Skeletal muscle satellite cell (primary cell): Measurements from ENCODE around the gene ACCSL.

Experiments used
- H3K27me3 ChIP-seq: 2 replicates; pipeline ENCODE4 v1.7.0; 2013; ENCODE audit warnings: low read length; ENCODE audit not compliant: control insufficient read depth, insufficient read depth
- H3K36me3 ChIP-seq: 2 replicates; pipeline ENCODE4 v1.7.0; 2013; ENCODE audit warnings: mild to moderate bottlenecking, control low read depth, low read length; ENCODE audit not compliant: insufficient read depth
- H3K4me1 ChIP-seq: 2 replicates; pipeline ENCODE4 v1.7.0; 2013; ENCODE audit warnings: low read length; ENCODE audit not compliant: control insufficient read depth, insufficient read depth
- H3K4me2 ChIP-seq: 2 replicates; pipeline ENCODE4 v1.7.0; 2013; ENCODE audit warnings: mild to moderate bottlenecking, low read length
- H3K4me3 ChIP-seq: 2 replicates; pipeline ENCODE4 v1.7.0; 2013; ENCODE audit warnings: low read length
- H3K9ac ChIP-seq: 2 replicates; pipeline ENCODE4 v1.7.0; 2013; ENCODE audit warnings: mild to moderate bottlenecking, low read depth, low read length, moderate library complexity
- H3K9me3 ChIP-seq: replicated peaks from 2 replicates; pipeline ENCODE4 v1.7.0; 2013; ENCODE audit warnings: mild to moderate bottlenecking, control low read depth, low read length

The ACCSL gene

GRCh38 chr11:44083906-44084305 lies 36.1 kb downstream of the ACCSL start:
- Histone ChIP-seq H3K4me2 (no peak overlapping the region), H3K27me3 (no peaks in the 10 kb centered on the region), H3K9me3 (no peaks in the 10 kb centered on the region), H3K9ac (no peak overlapping the region), H3K36me3 (no peaks in the 10 kb centered on the region), H3K4me1 (no peaks in the 10 kb centered on the region), H3K4me3 (no peak overlapping the region)

GRCh38 chr11:44085330-44085729 lies 37.5 kb downstream of the ACCSL start:
- Histone ChIP-seq H3K9ac (no peak overlapping the region), H3K36me3 (no peaks in the 10 kb centered on the region), H3K4me2 (no peak overlapping the region), H3K4me1 (no peaks in the 10 kb centered on the region), H3K27me3 (no peaks in the 10 kb centered on the region), H3K4me3 (no peak overlapping the region), H3K9me3 (no peaks in the 10 kb centered on the region)

GRCh38 chr11:44088377-44088776 lies 40.6 kb downstream of the ACCSL start:
- no peak overlapping the region for H3K4me3 ChIP-seq
- H3K27me3 ChIP-seq = peaks cover 21% of the 10 kb centered on the region
- H3K4me1 ChIP-seq = no peaks in the 10 kb centered on the region
- H3K9me3 ChIP-seq = no peaks in the 10 kb centered on the region
- H3K4me2 ChIP-seq = no peak overlapping the region
- H3K36me3 ChIP-seq = no peaks in the 10 kb centered on the region
- no peak overlapping the region for H3K9ac ChIP-seq

DNA sequence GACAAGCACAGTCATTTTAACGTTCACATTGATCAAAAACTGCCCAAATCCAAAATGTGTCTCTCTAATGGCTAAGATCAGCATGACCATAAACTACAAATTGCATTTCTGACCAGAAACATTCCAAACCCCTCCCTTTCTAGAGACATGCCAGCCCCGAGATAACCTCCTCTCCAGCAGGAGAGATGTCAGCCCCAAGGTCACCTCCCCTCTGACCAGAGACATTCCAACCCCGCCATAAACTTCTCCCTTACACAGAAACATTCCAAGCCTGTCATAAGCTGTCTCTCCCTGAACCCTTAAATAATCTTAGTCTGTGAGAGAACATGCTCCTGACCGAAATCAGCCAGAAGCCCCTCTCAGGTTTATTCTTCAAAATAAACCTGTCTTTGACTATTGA lies 41.1 kb downstream of the ACCSL start:
- H3K9me3 ChIP-seq = no peaks in the 10 kb centered on the region
- no peak overlapping the region for H3K4me3 ChIP-seq
- no peaks in the 10 kb centered on the region for H3K36me3 ChIP-seq
- no peaks in the 10 kb centered on the region for H3K4me1 ChIP-seq
- no peak overlapping the region for H3K9ac ChIP-seq
- H3K27me3 ChIP-seq = peaks cover 21% of the 10 kb centered on the region
- no peak overlapping the region for H3K4me2 ChIP-seq

- Histone ChIP-seq H3K27me3 (peaks cover 21% of the 10 kb centered on the region), H3K9ac (no peak overlapping the region), H3K36me3 (no peaks in the 10 kb centered on the region), H3K9me3 (no peaks in the 10 kb centered on the region), H3K4me2 (no peak overlapping the region), H3K4me3 (no peak overlapping the region), H3K4me1 (peaks cover 3% of the 10 kb centered on the region)
Observed at GRCh38 chr11:44090539-44090938, 42.8 kb downstream of the ACCSL start.

- Histone ChIP-seq H3K4me3 (no peak overlapping the region), H3K9me3 (no peaks in the 10 kb centered on the region), H3K4me1 (peaks cover 14% of the 10 kb centered on the region), H3K36me3 (no peaks in the 10 kb centered on the region), H3K9ac (no peak overlapping the region), H3K27me3 (peaks cover 21% of the 10 kb centered on the region), H3K4me2 (no peak overlapping the region)
Observed at GRCh38 chr11:44094260-44094868, 46.6 kb downstream of the ACCSL start.

DNA sequence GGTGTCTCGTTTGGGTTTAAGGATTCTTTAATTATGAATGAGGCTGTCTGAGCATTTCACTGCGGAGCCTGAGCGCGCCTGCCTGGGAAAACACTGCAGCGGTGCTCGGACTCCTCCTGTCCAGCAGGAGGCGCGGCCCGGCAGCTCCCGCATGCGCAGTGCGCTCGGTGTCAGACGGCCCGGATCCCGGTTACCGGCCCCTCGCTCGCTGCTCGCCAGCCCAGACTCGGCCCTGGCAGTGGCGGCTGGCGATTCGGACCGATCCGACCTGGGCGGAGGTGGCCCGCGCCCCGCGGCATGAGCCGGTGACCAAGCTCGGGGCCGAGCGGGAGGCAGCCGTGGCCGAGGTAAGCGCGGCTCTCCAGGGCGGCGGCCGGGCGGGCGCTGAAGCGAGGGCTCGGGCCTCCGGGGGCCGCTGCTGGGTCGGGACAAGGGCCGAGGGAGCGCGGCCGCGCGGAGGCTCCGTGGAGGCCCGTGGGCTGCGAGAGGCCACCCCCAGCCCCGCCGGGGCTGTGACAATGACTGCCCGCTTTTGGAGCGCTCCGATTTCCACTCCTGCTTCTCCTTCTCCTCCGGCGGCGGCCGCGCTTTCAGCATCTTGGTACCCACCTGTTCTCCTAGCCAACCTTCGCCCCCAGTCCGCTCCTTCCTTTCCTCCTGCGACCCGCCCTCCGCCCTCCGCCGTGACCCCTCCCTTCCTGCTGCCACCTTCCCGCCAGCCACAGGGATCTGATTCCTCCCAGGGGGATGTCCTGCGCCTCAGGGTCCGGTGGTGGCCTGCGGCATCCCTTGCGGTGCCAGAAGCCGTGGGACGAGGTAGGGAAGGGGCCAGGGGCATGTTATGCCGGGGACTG lies 48.0 kb downstream of the ACCSL start, which contains the start of gene EXT2:
EXT2 (plus strand) TSS at position 173 of the 854 bp plus-strand sequence. CDS start 12,035 bp downstream, outside the sequence.
- Histone ChIP-seq H3K4me1 (peaks cover 14% of the 10 kb centered on the region), H3K9me3 (no peaks in the 10 kb centered on the region), H3K4me2 (peak within 1 kb of the TSS; percentile 96), H3K4me3 (peak within 1 kb of the TSS; percentile 96), H3K27me3 (peaks cover 17% of the 10 kb centered on the region), H3K9ac (peak within 1 kb of the TSS; percentile 91), H3K36me3 (no peaks in the 10 kb centered on the region)

DNA sequence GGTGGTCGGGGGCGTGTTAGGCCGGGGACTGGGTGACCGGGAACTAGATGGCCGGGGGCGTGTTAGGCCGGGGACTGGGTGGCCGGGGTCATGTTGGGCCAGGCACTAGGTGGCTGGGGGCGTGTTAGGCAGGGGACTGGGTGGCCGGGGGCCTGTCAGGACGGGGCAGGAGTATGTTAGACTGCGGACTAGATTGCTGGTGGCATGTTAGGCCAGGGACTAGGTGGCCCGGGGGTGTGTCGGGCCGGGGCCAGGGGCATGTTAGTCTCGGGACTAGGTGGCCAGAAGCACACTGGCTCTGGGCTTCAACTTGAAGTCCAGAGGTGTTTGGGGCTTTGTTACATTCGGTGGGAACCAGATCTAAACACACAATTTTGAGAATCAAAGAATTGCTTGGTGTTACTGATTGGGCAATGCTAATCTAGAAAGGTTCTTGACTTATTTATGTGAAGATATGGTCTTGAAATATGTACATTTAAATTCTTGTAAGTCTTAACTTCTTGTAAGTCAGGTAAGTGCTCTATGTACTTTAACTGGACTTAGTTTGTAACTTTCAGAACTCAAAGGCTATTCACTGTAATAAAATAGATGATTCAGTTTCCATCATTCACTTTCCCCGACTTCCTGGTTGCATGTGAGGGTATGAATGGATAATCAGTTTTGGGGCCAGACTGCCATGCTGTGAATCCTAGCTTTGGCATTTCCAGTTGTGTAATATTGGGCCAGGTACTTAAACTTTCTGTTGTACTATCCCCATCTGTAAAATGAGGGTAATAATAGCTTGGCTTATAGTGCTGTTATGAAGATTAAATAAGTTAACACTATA lies 48.8 kb downstream of the ACCSL start:
- Histone ChIP-seq H3K4me1 (peaks cover 14% of the 10 kb centered on the region), H3K9me3 (no peaks in the 10 kb centered on the region), H3K9ac (peak overlapping the region; percentile 91), H3K27me3 (peaks cover 10% of the 10 kb centered on the region), H3K4me2 (peak overlapping the region; percentile 96), H3K4me3 (peak overlapping the region; percentile 96), H3K36me3 (no peaks in the 10 kb centered on the region)

GRCh38 chr11:44097821-44098220 lies 50.0 kb downstream of the ACCSL start:
- Histone ChIP-seq H3K4me3 (no peak overlapping the region), H3K36me3 (no peaks in the 10 kb centered on the region), H3K4me1 (peaks cover 14% of the 10 kb centered on the region), H3K27me3 (peaks cover 3% of the 10 kb centered on the region), H3K4me2 (no peak overlapping the region), H3K9me3 (no peaks in the 10 kb centered on the region), H3K9ac (no peak overlapping the region)

DNA sequence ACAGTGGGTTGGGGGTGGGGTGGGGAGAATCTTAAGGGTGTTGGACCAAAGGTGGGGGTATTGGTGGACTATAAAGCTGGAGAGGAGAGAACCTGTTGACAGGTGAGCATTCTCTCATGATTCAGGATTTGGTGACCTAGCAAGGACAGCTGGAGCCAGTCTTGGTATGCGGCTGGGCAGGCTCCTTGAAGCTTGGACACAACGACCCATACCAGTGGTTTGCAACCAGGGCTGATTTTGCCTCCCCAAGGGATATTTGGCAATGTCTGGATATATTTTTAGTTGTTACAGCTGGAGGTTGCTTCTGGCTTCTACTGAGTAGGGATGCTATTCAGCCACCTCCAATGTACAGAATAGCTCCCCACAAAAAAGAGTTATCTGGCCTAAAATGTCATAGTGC lies 53.3 kb downstream of the ACCSL start:
- Histone ChIP-seq H3K4me3 (no peak overlapping the region), H3K27me3 (no peaks in the 10 kb centered on the region), H3K9ac (no peak overlapping the region), H3K4me1 (peaks cover 10% of the 10 kb centered on the region), H3K4me2 (no peak overlapping the region), H3K9me3 (no peaks in the 10 kb centered on the region), H3K36me3 (no peaks in the 10 kb centered on the region)
